Spleen (tissue), 11 donors: ENCODE results near the gene HTR4. TPM values are rescaled to one million over a fixed set of nuclear protein-coding genes. Genes with fewer than 3 reads are reported as not detected.

Experiments used
- DNase-seq: peaks from one replicate; pipeline ENCODE4 v3.0.0-alpha.2; 2020
- H3K27ac ChIP-seq, 8 donors: fragments of 200-600 bp; sonication (generic) in 7 of 8; 1 replicate in 4 of 8; 2 replicates in 4 of 8; pipeline versions ENCODE4 v1.5.0 to v1.8.0; 2016 to 2021; ENCODE audit warnings: inconsistent platforms in 4 of 8, mild to moderate bottlenecking in 4 of 8, moderate library complexity in 1 of 8
- H3K27me3 ChIP-seq, 7 donors: fragments of 200-600 bp; sonication (generic) in 6 of 7; replicated peaks in 1 of 7; 1 replicate in 4 of 7; 2 replicates in 3 of 7; pipeline versions ENCODE4 v1.5.0 to v1.8.0; 2016 to 2021; ENCODE audit warnings: inconsistent platforms in 3 of 7, mild to moderate bottlenecking in 1 of 7
- H3K36me3 ChIP-seq, 6 donors: fragments of 200-600 bp; sonication (generic) in 5 of 6; 1 replicate in 4 of 6; 2 replicates in 2 of 6; pipeline versions ENCODE4 v1.5.0 to v1.8.0; 2016 to 2021; ENCODE audit warnings: inconsistent platforms in 2 of 6
- H3K4me1 ChIP-seq, 6 donors: fragments of 200-600 bp; sonication (generic) in 5 of 6; 1 replicate in 3 of 6; 2 replicates in 3 of 6; pipeline versions ENCODE4 v1.5.0 to v1.8.0; 2016 to 2021; ENCODE audit warnings: inconsistent platforms in 3 of 6
- H3K4me3 ChIP-seq, 8 donors: fragments of 200-600 bp; sonication (generic) in 7 of 8; 1 replicate in 4 of 8; 2 replicates in 4 of 8; pipeline versions ENCODE4 v1.5.0 to v1.8.0; 2016 to 2021; ENCODE audit warnings: inconsistent platforms in 4 of 8, mild to moderate bottlenecking in 4 of 8, moderate library complexity in 2 of 8
- H3K9me3 ChIP-seq, 8 donors: fragments of 200-600 bp; sonication (generic) in 7 of 8; 1 replicate in 4 of 8; 2 replicates in 4 of 8; pipeline versions ENCODE4 v1.5.0 to v1.8.0; 2016 to 2021; ENCODE audit warnings: inconsistent platforms in 4 of 8
- CTCF ChIP-seq, 11 experiments: fragments of 200-600 bp in 7 of 11; fragments of 450-650 bp in 4 of 11; sonication (generic) in 4 of 11; IDR thresholded peaks in 8 of 11; conservative IDR thresholded peaks in 3 of 11; 1 replicate in 7 of 11; 2 replicates in 4 of 11; pipeline versions ENCODE4 v1.4.0 to v1.8.0; 2016 to 2021; ENCODE audit warnings: antibody characterized with exemption in 11 of 11, inconsistent platforms in 4 of 11, mild to moderate bottlenecking in 1 of 11
- POLR2A ChIP-seq, 3 donors: fragments of 450-650 bp; IDR thresholded peaks; one replicate each; pipeline ENCODE4 v1.5.1; 2017; ENCODE audit warnings: antibody characterized with exemption in 3 of 3, mild to moderate bottlenecking in 1 of 3
- POLR2AphosphoS5 ChIP-seq, 3 donors: sonication (generic); formaldehyde crosslinking; IDR thresholded peaks; one replicate each; pipeline ENCODE4 v1.5.1; 2017; ENCODE audit warnings: antibody characterized with exemption in 3 of 3
- WGBS, 5 donors: extraction: QIAGEN DNeasy Blood & Tissue Kit in 3 of 5; methylation state at CpG; one replicate each; pipeline versions ENCODE4 v1.1.5 to v1.1.7; 2013 to 2018; 5-methylcytosine and 5-hydroxymethylcytosine counted together
- intact Hi-C: fragments of 100-400 bp; cut with DNase I; formaldehyde crosslinking; loops from one replicate; pipeline ENCODE4 v1.15.0; 2023; ENCODE audit warnings: low total_unique reads
- polyA plus RNA-seq, 3 donors: library from polyadenylated mRNA; stranded (reverse); fragments of 200-250 nt; gene quantifications; one replicate each; pipeline ENCODE4 v1.2.1, GENCODE V29; 2013
- total RNA-seq, 7 donors: library from RNA; depleted of rRNA in 3 of 7; stranded (reverse); fragments of >200 nt in 3 of 7; fragmentation: NEBNext Ultra II Directional in 4 of 7; extraction: Animal tissue kit (Norgen Biotek cat#: 25700) in 4 of 7; gene quantifications; one replicate each; pipeline versions ENCODE4 v1.1.0 to v1.2.1, GENCODE V29; 2016 to 2021
- donor health status: healthy with polysubstance abuse.
- donor health status: DM: no; HTN: no; CAD: no; lungs with moderate emphysema.
- donor health status: DM: no; HTN: no; CAD: no.
- donor health status: Bipolar disorder and iron deficiency.
- donor health status: healthy.
- donor health status: DM: no; HTN: no; CAD: no.
- donor health status: DM: yes; HTN: yes; CAD: no.

The HTR4 gene
- total and polyA plus RNA-seq, 10 donors = 0.03 to 0.79 (median 0.41) TPM; not detected in 5

- Histone ChIP-seq H3K36me3 (no peaks in the 10 kb centered on the region), H3K27me3 (no peaks in the 10 kb centered on the region), H3K27ac (no peak overlapping the region), H3K4me1 (no peaks in the 10 kb centered on the region), H3K9me3 (no peaks in the 10 kb centered on the region), H3K4me3 (no peak overlapping the region)
- WGBS, 5 donors = 70 to 87% (median 75%) methylated on average over 2 of the region's 2 CpGs
- intact Hi-C loops = no loop called here
- DNase-seq = no peak
- TF ChIP-seq POLR2AphosphoS5 (IDR thresholded peaks at IDR 0.05) (no peak), POLR2A (IDR thresholded peaks at IDR 0.05) (no peak), CTCF (IDR thresholded peaks at IDR 0.05 in 8 of 11, conservative IDR thresholded peaks at IDR 0.05 in 3 of 11) (no peak)
These were observed 99.7 kb downstream of the HTR4 start for GRCh38 chr5:148554621-148555020.

GRCh38 chr5:148543727-148544126 lies 110.6 kb downstream of the HTR4 start:
- Histone ChIP-seq H3K27me3 (no peaks in the 10 kb centered on the region), H3K36me3 (no peaks in the 10 kb centered on the region), H3K27ac (no peak overlapping the region), H3K9me3 (peaks cover 0 to 6% (median 5%) of the 10 kb centered on the region in 8 donors), H3K4me3 (no peak overlapping the region), H3K4me1 (no peaks in the 10 kb centered on the region)
- TF ChIP-seq POLR2A (IDR thresholded peaks at IDR 0.05) = no peak
- TF ChIP-seq POLR2AphosphoS5 (IDR thresholded peaks at IDR 0.05) = no peak
- 65 to 79% (median 71%) methylated on average over 2 of the region's 2 CpGs for WGBS, 5 donors
- no peak for DNase-seq
- intact Hi-C loops = no loop called here

- H3K27me3 ChIP-seq = no peaks in the 10 kb centered on the region
- 71 to 89% (median 82%) methylated on average over 1 of the region's 1 CpG for WGBS, 5 donors
These were observed 111.5 kb downstream of the HTR4 start for GRCh38 chr5:148542812-148543211.

GRCh38 chr5:148541054-148541835 lies 113.1 kb downstream of the HTR4 start:
- H3K9me3 ChIP-seq = peaks cover 0 to 6% (median 5%) of the 10 kb centered on the region in 8 donors
- no peaks in the 10 kb centered on the region for H3K27me3 ChIP-seq
- 83 to 87% (median 85%) methylated on average over 6 of the region's 6 CpGs for whole genome bisulfite sequencing, 5 donors
- H3K4me3 ChIP-seq = no peak overlapping the region
- H3K36me3 ChIP-seq = no peaks in the 10 kb centered on the region
- no peak for DNase-seq
- intact Hi-C loops = no loop called here
- H3K27ac ChIP-seq = no peak overlapping the region
- H3K4me1 ChIP-seq = no peaks in the 10 kb centered on the region
- TF ChIP-seq POLR2A (IDR thresholded peaks at IDR 0.05) (no peak), POLR2AphosphoS5 (IDR thresholded peaks at IDR 0.05) (no peak), CTCF (IDR thresholded peaks at IDR 0.05 in 8 of 11, conservative IDR thresholded peaks at IDR 0.05 in 3 of 11) (no peak)

More at GRCh38 chr5:148542812-148543211, 111.5 kb downstream of the HTR4 start:
- Histone ChIP-seq H3K36me3 (no peaks in the 10 kb centered on the region), H3K4me3 (no peak overlapping the region), H3K4me1 (no peaks in the 10 kb centered on the region), H3K9me3 (peaks cover 0 to 6% (median 5%) of the 10 kb centered on the region in 8 donors), H3K27ac (no peak overlapping the region)
- no peak for DNase-seq
- TF ChIP-seq POLR2A (IDR thresholded peaks at IDR 0.05) (no peak), CTCF (IDR thresholded peaks at IDR 0.05 in 8 of 11, conservative IDR thresholded peaks at IDR 0.05 in 3 of 11) (no peak), POLR2AphosphoS5 (IDR thresholded peaks at IDR 0.05) (no peak)
- intact Hi-C loops = no loop called here
